Heart right ventricle (tissue), 16 donors: ENCODE data around the gene DOHH. TPM values are rescaled to one million over a fixed set of nuclear protein-coding genes. Genes with fewer than 3 reads are reported as not detected.
A peak's percentile ranks its signal among the peaks of the same experiment; 100 is the strongest.

Experiments
- ATAC-seq, 8 donors: fragments of 200-7000 bp; cut with Tn5 transposase; one replicate each; pipeline ENCODE4 v1.9.1; 2020; ENCODE audit warnings: mild to moderate bottlenecking in 8 of 8, moderate library complexity in 8 of 8, moderate number of reproducible peaks in 1 of 8
- DNase-seq, 2 donors: peaks; one replicate each; pipeline ENCODE4 v3.0.0-alpha.2; 2020
- H3K27ac ChIP-seq, 10 donors: fragments of 200-600 bp; sonication (generic) in 2 of 10; one replicate each; pipeline versions ENCODE4 v1.5.0 to v1.8.0; 2020 to 2022; ENCODE audit warnings: mild to moderate bottlenecking in 3 of 10
- H3K27me3 ChIP-seq, 7 donors: fragments of 200-600 bp; one replicate each; pipeline ENCODE4 v1.8.0; 2021 to 2022; ENCODE audit warnings: mild to moderate bottlenecking in 2 of 7
- H3K36me3 ChIP-seq, 9 donors: fragments of 200-600 bp; sonication (generic) in 1 of 9; one replicate each; pipeline versions ENCODE4 v1.5.0 to v1.8.0; 2020 to 2022; ENCODE audit warnings: mild to moderate bottlenecking in 2 of 9
- H3K4me1 ChIP-seq, 9 donors: fragments of 200-600 bp; sonication (generic) in 1 of 9; one replicate each; pipeline versions ENCODE4 v1.5.0 to v1.8.0; 2020 to 2022; ENCODE audit warnings: mild to moderate bottlenecking in 4 of 9
- H3K4me3 ChIP-seq, 10 donors: fragments of 200-600 bp; sonication (generic) in 2 of 10; one replicate each; pipeline versions ENCODE4 v1.5.0 to v1.8.0; 2020 to 2022; ENCODE audit warnings: mild to moderate bottlenecking in 7 of 10, moderate library complexity in 2 of 10
- H3K9me3 ChIP-seq, 11 donors: fragments of 200-600 bp in 10 of 11; sonication (generic) in 2 of 11; one replicate each; pipeline versions ENCODE4 v1.5.0 to v1.8.0; 2013 to 2022; ENCODE audit warnings: mild to moderate bottlenecking in 2 of 11, control low read depth in 1 of 11, moderate library complexity in 1 of 11
- CTCF ChIP-seq, 9 donors: fragments of 200-600 bp; sonication (generic) in 2 of 9; IDR thresholded peaks; one replicate each; pipeline versions ENCODE4 v1.5.0 to v1.8.0; 2021 to 2022; ENCODE audit warnings: antibody characterized with exemption in 9 of 9, mild to moderate bottlenecking in 5 of 9, moderate library complexity in 1 of 9
- WGBS, 2 donors: extraction: QIAGEN DNeasy Blood & Tissue Kit; methylation state at CpG; one replicate each; pipeline ENCODE4 v1.1.7; 2013; ENCODE audit warnings: inconsistent platforms in 1 of 2; 5-methylcytosine and 5-hydroxymethylcytosine counted together
- intact Hi-C, 10 donors: fragments of 100-400 bp; cut with DNase I; formaldehyde crosslinking; loops; one replicate each; pipeline versions ENCODE4 v1.11.1 to v1.14.2; 2022
- polyA plus RNA-seq, 2 donors: library from polyadenylated mRNA; stranded (reverse); fragments of 200-250 nt; gene quantifications; one replicate each; pipeline ENCODE4 v1.2.3, GENCODE V29; 2013
- total RNA-seq, 10 donors: library from RNA; stranded (reverse); fragmentation: NEBNext Ultra II Directional in 3 of 10; extraction: Animal tissue kit (Norgen Biotek cat#: 25700) in 3 of 10; gene quantifications; one replicate each; pipeline versions ENCODE4 v1.2.1 to v1.2.4, GENCODE V29; 2021 to 2023
- donor health status: Arrhythmogenic right ventricular cardiomyopathy.
- donor health status: ischemic (EF 13 %, LVEDD 7.1; RV severe dilation, severe dysfunction).
- donor health status: healthy with polysubstance abuse.
- donor health status: DM: no; HTN: yes; CAD: no.
- donor health status: DM: no; HTN: no; CAD: no.
- donor health status: ischemic (EF 25% LVEDD 6.9; RV normal size, moderate dysfunction).
- donor health status: ischemic (EF 25% LVEDD 5.7; RV mildly dilated, moderate dysfunction).
- donor health status: healthy.
- donor health status: DM: yes; HTN: yes; CAD: no.
- donor health status: Ischemic cardiomyopathy.
- donor health status: ischemic (EF 35%, LVEDD 5.7; RV mildly dilated, moderate dysfunction).
- donor health status: nonischemic (EF 11% LVEDD 7.7; RV severe dilation, severe dysfunction).
- donor health status: DM: yes; HTN: yes; CAD: no.
- donor health status: PGD.
- donor health status: ischemic (EF 29% LVEDD 5.4; RV normal size, mild dysfunction).
- donor health status: nonischemic (EF 23%, LVEDD 6.1; RV moderate dilation, normal function).

The DOHH gene
- total and polyA plus RNA-seq, 12 donors: 7.2 to 30.4 (median 10.3) TPM

GRCh38 chr19:3456925-3457527 lies 43.4 kb downstream of the DOHH start:
- Histone ChIP-seq H3K9me3 (no peaks in the 10 kb centered on the region), H3K4me1 (peaks cover 30 to 47% (median 38%) of the 10 kb centered on the region in 9 donors), H3K27me3 (no peaks in the 10 kb centered on the region), H3K27ac (peak overlapping the region; percentile 47 to 98 (median 84)), H3K4me3 (no peak overlapping the region), H3K36me3 (peaks cover 4 to 82% (median 40%) of the 10 kb centered on the region in 9 donors)
- DNase-seq (no peak), ATAC-seq (no peak)
- intact Hi-C loops: no loop called here
- 76% methylated on average over 18 of the region's 18 CpGs for WGBS, 2 donors
- no peak for TF ChIP-seq CTCF (IDR thresholded peaks at IDR 0.05)

- DNase-seq (no peak), ATAC-seq (no peak)
- H3K9me3 ChIP-seq: no peaks in the 10 kb centered on the region
- WGBS, 2 donors: 88 to 89% methylated on average over 36 to 37 of the region's 37 CpGs
- H3K4me3 ChIP-seq: no peak overlapping the region
- TF ChIP-seq CTCF (IDR thresholded peaks at IDR 0.05): no peak
- intact Hi-C loops: no loop called here
- H3K4me1 ChIP-seq: peaks cover 33 to 53% (median 43%) of the 10 kb centered on the region in 9 donors
- H3K36me3 ChIP-seq: peaks cover 4 to 84% (median 43%) of the 10 kb centered on the region in 9 donors
- peak overlapping the region in 3 of 10 donors; percentile 85 to 96 (median 87) for H3K27ac ChIP-seq
- no peaks in the 10 kb centered on the region for H3K27me3 ChIP-seq
Measured at GRCh38 chr19:3455960-3456601, 44.4 kb downstream of the DOHH start.

GRCh38 chr19:3455393-3455955 lies 45.0 kb downstream of the DOHH start:
- DNase-seq (no peak), ATAC-seq (no peak)
- H3K27ac ChIP-seq: no peak overlapping the region
- H3K36me3 ChIP-seq: peaks cover 4 to 84% (median 48%) of the 10 kb centered on the region in 9 donors
- peaks cover 34 to 54% (median 49%) of the 10 kb centered on the region in 9 donors for H3K4me1 ChIP-seq
- no peaks in the 10 kb centered on the region for H3K27me3 ChIP-seq
- TF ChIP-seq CTCF (IDR thresholded peaks at IDR 0.05): no peak
- H3K9me3 ChIP-seq: no peaks in the 10 kb centered on the region
- intact Hi-C loops: no loop called here
- no peak overlapping the region for H3K4me3 ChIP-seq
- WGBS, 2 donors: 91 to 93% methylated on average over 7 of the region's 7 CpGs

- H3K27me3 ChIP-seq: no peaks in the 10 kb centered on the region
- no peak for ATAC-seq
- H3K36me3 ChIP-seq: peaks cover 4 to 84% (median 48%) of the 10 kb centered on the region in 9 donors
- H3K9me3 ChIP-seq: no peaks in the 10 kb centered on the region
- intact Hi-C loops: no loop called here
- 96% methylated on average over 15 of the region's 15 CpGs for WGBS, 2 donors
- H3K27ac ChIP-seq: no peak overlapping the region
- H3K4me1 ChIP-seq: peaks cover 30 to 49% (median 43%) of the 10 kb centered on the region in 9 donors
- DNase-seq: no peak
- no peak overlapping the region for H3K4me3 ChIP-seq
- no peak for TF ChIP-seq CTCF (IDR thresholded peaks at IDR 0.05)
Measured at GRCh38 chr19:3454656-3455392, 45.6 kb downstream of the DOHH start.
